ENCODE results near the gene FUNDC2. TPM values are rescaled to one million over a fixed set of nuclear protein-coding genes. Genes with fewer than 3 reads are reported as not detected.

The FUNDC2 gene
- total and polyA plus RNA-seq, 2 of the 4 experiments (the other 2 are of a cell fraction) = 42.5 to 51.7 TPM

DNA sequence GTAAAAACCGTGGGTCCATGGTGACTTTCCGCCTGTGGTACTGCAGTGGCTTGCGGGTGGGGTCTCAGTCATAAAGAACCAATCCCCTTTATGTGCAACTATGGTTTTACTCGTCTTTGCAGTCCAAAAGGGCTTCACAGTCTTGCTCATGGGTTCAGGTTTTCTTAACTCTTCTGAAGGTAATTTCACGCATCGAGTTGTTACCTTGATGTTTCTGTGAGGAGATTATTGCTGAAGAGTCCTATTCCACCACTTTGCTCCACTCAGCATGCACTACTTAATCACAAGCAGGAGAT is 45.6 kb upstream of the FUNDC2 start:
- no peak overlapping the region for H4K8ac ChIP-seq (ENCODE audit: low read depth in 2 of 2, low read length in 2 of 2)
- dilution Hi-C loops (cut with HindIII; ENCODE audit: low sequenced_read_pairs, unreplicated experiment) (no loop called here), in situ Hi-C loops (cut with MboI; ENCODE audit: low sequenced_read_pairs) (loop anchor here (5.0 kb wide), 1 partner anchor 76 kb away; no protein-coding TSS in a partner anchor), intact Hi-C loops (cut with micrococcal nuclease) (loop anchor here (1.0 to 5.0 kb wide), 6 partner anchors 62 to 840 kb away; partner anchors contain the start of genes BRCC3, CMC4 and MTCP1)
- ATAC-seq (ENCODE audit: low read depth) (no peak), DNase-seq (no peak)
- H2AK9ac ChIP-seq (replicated peaks; ENCODE audit: low read depth, low read length, poor library complexity) = peak overlapping the region; percentile 39
- H3K18ac ChIP-seq (ENCODE audit: low read depth, low read length) = no peak overlapping the region
- peak overlapping the region; percentile 80 for H2AFZ ChIP-seq (replicated peaks; ENCODE audit: low read length, poor library complexity)
- H3K23ac ChIP-seq (ENCODE audit: low read depth, low read length) = no peak overlapping the region
- H3K14ac ChIP-seq (replicated peaks; ENCODE audit: low read depth, low read length) = no peak overlapping the region
- POLR2A ChIA-PET (ENCODE audit: unreplicated experiment) = no interaction called here
- no peak overlapping the region for H2AK5ac ChIP-seq (ENCODE audit: low read depth, low read length)
- no peaks in the 10 kb centered on the region for H3K9me3 ChIP-seq (ENCODE audit: control insufficient read depth, insufficient read depth, low read length)
- CTCF ChIA-PET = no interaction called here
- BruUV-seq (replicated peaks) = no TSS peak
- no peaks in the 10 kb centered on the region for H4K20me1 ChIP-seq (ENCODE audit: insufficient read depth, low read length)
- TF ChIP-seq RCOR1 (IDR thresholded peaks at IDR 0.05; ENCODE audit: insufficient replicate concordance, low read length) (no peak), MAZ (IDR thresholded peaks at IDR 0.05; ENCODE audit: borderline replicate concordance, low read depth, low read length) (no peak), SMC3 (IDR thresholded peaks at IDR 0.05; ENCODE audit: low read depth, low read length) (no peak), MAFK (IDR thresholded peaks at IDR 0.05; ENCODE audit: low read depth, low read length) (no peak), CTCF (conservative IDR thresholded peaks at IDR 0.05; ENCODE audit: low read depth, low read length) (no peak)
- TF ChIP-seq, protein P1, sequence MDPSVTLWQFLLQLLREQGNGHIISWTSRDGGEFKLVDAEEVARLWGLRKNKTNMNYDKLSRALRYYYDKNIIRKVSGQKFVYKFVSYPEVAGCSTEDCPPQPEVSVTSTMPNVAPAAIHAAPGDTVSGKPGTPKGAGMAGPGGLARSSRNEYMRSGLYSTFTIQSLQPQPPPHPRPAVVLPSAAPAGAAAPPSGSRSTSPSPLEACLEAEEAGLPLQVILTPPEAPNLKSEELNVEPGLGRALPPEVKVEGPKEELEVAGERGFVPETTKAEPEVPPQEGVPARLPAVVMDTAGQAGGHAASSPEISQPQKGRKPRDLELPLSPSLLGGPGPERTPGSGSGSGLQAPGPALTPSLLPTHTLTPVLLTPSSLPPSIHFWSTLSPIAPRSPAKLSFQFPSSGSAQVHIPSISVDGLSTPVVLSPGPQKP (IDR thresholded peaks at IDR 0.05; ENCODE audit: borderline replicate concordance, low read depth, low read length) = no peak
- H2BK120ac ChIP-seq (ENCODE audit: low read depth, low read length) = no peak overlapping the region
- H2BK5ac ChIP-seq (ENCODE audit: low read depth, low read length, poor library complexity, severe bottlenecking) = no peak overlapping the region
- H3K36me3 ChIP-seq (ENCODE audit: control insufficient read depth, insufficient read depth, low read length) = no peaks in the 10 kb centered on the region
- H2BK15ac ChIP-seq (ENCODE audit: low read depth, low read length) = no peak overlapping the region
- no peak overlapping the region for H3K27ac ChIP-seq (ENCODE audit: insufficient read depth, low read length)
- H3K4me1 ChIP-seq (ENCODE audit: control insufficient read depth, insufficient read depth, low read length) = no peaks in the 10 kb centered on the region
- H4K5ac ChIP-seq (ENCODE audit: low read depth, low read length) = no peak overlapping the region
- H2BK20ac ChIP-seq (ENCODE audit: low read depth, low read length) = no peak overlapping the region
- no peak overlapping the region for H3K4me2 ChIP-seq (ENCODE audit: low read depth, low read length)
- no peaks in the 10 kb centered on the region for H3K79me1 ChIP-seq (ENCODE audit: low read depth in 1 of 2, low read length in 2 of 2)
- no peak overlapping the region for H3K4me3 ChIP-seq (ENCODE audit: insufficient read depth, low read depth, low read length)
- no peak overlapping the region for H3K4ac ChIP-seq (ENCODE audit: low read depth, low read length)
- no peaks in the 10 kb centered on the region for H3K27me3 ChIP-seq (ENCODE audit: control insufficient read depth, insufficient read depth, low read length)
- no CpG with 5 or more reads among the region's 6 CpGs for WGBS, 2 experiments (ENCODE audit: extremely low coverage in 2 of 2, insufficient read length in 1 of 2)
- H3K9me1 ChIP-seq (ENCODE audit: insufficient read depth, low read length) = no peaks in the 10 kb centered on the region
- H4K91ac ChIP-seq (ENCODE audit: insufficient read depth, low read depth, low read length) = no peak overlapping the region
- no peak overlapping the region for H3K9ac ChIP-seq (ENCODE audit: low read depth, low read length)
- no peak overlapping the region for H3K56ac ChIP-seq (ENCODE audit: extremely low read depth, insufficient read depth, low read length)

Data from IMR-90 (cell line).